PC-3 (cell line): ENCODE measurements around the gene IKBKE.

Source experiments
- EZH2 ChIP-seq: fragments of 300-600 bp; sonication (generic); IDR thresholded peaks from one replicate; pipeline ENCODE4 v1.6.1; 2017; ENCODE audit warnings: antibody characterized with exemption, mild to moderate bottlenecking, low read length; ENCODE audit not compliant: unreplicated experiment
- EZH2phosphoT487 ChIP-seq: fragments of 300-600 bp; sonication (generic); IDR thresholded peaks from 2 replicates; pipeline ENCODE4 v1.6.1; 2018; ENCODE audit warnings: mild to moderate bottlenecking, antibody characterized with exemption, low read length, borderline replicate concordance
- TF ChIP-seq, protein P1 (sequence below): fragments of 300-600 bp; sonication (generic); conservative IDR thresholded peaks from 2 replicates; pipeline ENCODE4 v1.5.1; 2017; ENCODE audit warnings: antibody characterized with exemption, low read depth, mild to moderate bottlenecking, low read length

DNA sequence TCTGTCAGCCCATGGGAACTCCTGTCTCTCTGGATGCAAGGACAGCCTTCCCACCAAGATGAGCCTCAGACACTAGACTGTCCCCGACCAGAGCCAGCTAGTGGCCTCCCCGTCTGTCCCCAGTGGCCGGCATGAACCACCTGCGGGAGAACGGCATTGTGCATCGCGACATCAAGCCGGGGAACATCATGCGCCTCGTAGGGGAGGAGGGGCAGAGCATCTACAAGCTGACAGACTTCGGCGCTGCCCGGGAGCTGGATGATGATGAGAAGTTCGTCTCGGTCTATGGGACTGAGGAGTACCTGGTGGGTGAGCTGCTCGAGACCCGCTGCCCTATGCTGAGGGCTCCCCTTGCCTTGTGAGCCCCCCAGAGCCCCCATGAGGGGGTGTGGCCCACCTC lies 5.8 kb downstream of the IKBKE start:
- TF ChIP-seq, protein P1, sequence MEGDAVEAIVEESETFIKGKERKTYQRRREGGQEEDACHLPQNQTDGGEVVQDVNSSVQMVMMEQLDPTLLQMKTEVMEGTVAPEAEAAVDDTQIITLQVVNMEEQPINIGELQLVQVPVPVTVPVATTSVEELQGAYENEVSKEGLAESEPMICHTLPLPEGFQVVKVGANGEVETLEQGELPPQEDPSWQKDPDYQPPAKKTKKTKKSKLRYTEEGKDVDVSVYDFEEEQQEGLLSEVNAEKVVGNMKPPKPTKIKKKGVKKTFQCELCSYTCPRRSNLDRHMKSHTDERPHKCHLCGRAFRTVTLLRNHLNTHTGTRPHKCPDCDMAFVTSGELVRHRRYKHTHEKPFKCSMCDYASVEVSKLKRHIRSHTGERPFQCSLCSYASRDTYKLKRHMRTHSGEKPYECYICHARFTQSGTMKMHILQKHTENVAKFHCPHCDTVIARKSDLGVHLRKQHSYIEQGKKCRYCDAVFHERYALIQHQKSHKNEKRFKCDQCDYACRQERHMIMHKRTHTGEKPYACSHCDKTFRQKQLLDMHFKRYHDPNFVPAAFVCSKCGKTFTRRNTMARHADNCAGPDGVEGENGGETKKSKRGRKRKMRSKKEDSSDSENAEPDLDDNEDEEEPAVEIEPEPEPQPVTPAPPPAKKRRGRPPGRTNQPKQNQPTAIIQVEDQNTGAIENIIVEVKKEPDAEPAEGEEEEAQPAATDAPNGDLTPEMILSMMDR: no peak
- TF ChIP-seq EZH2: no peak
- no peak for TF ChIP-seq EZH2phosphoT487
